ENCODE data around the gene OSBPL5.

DNA sequence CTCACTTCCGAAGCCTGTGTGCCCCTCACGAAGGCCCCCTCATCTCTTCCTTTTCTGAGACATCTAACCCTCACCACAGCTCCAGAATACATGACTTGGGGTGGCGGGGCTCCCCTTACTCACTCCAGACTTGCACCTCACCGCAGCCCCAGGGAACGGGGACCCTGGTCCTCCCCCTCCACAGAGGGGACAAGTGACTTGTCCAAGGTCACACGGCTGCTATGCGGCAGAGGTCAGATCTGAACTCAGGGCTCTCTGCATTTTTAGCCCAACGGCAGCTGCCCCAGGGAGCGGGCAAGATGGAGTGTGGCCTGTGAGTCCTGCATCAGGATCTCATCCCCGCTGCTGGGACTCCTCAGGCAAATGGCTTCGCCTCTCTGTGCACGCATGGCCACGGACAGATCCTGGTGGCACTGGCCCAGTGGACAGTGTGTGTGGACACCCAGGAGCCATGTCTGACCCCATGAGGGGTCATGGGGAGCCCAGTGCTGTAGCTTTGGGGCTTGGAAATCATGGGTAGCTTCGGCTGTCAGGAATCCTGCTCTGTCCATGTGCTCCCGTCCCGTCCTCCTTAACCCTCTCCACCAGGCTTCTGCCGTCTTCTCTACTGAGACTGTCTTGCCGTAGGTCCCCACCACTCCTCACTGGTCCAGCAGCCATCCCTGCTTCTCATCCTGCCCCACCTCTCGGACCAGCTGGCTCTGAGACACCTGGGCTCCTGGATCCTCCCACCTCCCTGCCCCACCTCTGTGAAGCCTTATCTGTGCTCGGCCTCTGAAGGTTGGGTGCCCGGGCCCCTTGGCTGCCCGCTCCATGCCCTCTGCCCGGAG is 59.9 kb downstream of the OSBPL5 start:
- TF ChIP-seq, protein P1, sequence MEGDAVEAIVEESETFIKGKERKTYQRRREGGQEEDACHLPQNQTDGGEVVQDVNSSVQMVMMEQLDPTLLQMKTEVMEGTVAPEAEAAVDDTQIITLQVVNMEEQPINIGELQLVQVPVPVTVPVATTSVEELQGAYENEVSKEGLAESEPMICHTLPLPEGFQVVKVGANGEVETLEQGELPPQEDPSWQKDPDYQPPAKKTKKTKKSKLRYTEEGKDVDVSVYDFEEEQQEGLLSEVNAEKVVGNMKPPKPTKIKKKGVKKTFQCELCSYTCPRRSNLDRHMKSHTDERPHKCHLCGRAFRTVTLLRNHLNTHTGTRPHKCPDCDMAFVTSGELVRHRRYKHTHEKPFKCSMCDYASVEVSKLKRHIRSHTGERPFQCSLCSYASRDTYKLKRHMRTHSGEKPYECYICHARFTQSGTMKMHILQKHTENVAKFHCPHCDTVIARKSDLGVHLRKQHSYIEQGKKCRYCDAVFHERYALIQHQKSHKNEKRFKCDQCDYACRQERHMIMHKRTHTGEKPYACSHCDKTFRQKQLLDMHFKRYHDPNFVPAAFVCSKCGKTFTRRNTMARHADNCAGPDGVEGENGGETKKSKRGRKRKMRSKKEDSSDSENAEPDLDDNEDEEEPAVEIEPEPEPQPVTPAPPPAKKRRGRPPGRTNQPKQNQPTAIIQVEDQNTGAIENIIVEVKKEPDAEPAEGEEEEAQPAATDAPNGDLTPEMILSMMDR (IDR thresholded peaks at IDR 0.05), result no peak
- TF ChIP-seq POLR2A (IDR thresholded peaks at IDR 0.05) (no peak), POLR2AphosphoS5 (IDR thresholded peaks at IDR 0.05; ENCODE audit: insufficient read depth in 1 of 2, low read depth in 1 of 2) (no peak)
